Activated gamma-delta T cell (primary cell): Measurements from ENCODE around the gene ACER3.
"Not testable (repeated sequence)": the region's sequence is repeated elsewhere in the genome, so short reads cannot be mapped to it uniquely, and the experiment has no call there.

Experiments used
- DNase-seq: peaks from one replicate; lab custom pipeline; 2025; lab: John Stamatoyannopoulos, UW
- total RNA-seq, 2 donors: gene quantifications; one replicate each; lab custom pipeline; 2026; lab: John Stamatoyannopoulos, UW

ACER3 gene
- 28.0 to 28.9 reads per million in 2 donors for total RNA-seq

- DNase-seq: peak; percentile 71
Measured at GRCh38 chr11:76860539-76861475, at the start of gene ACER3. TSS of gene ACER3 (plus strand) at chr11:76860918. CDS start at chr11:76860977, 59 bp downstream.

- DNase-seq: no peak
Measured at GRCh38 chr11:76811259-76811658, 49.5 kb upstream of the ACER3 start.

- no peak for DNase-seq
Measured at GRCh38 chr11:76814414-76814813, 46.3 kb upstream of the ACER3 start.

GRCh38 chr11:76815678-76816077 is 45.0 kb upstream of the ACER3 start:
- DNase-seq: not testable (repeated sequence)

GRCh38 chr11:76820184-76820566 is 40.5 kb upstream of the ACER3 start:
- DNase-seq: no peak

- not testable (repeated sequence) for DNase-seq
Measured at GRCh38 chr11:76821396-76821795, 39.3 kb upstream of the ACER3 start.

- no peak for DNase-seq
Measured at GRCh38 chr11:76822406-76822805, 38.3 kb upstream of the ACER3 start.

- no peak for DNase-seq
Measured at GRCh38 chr11:76823481-76824028, 37.2 kb upstream of the ACER3 start.

GRCh38 chr11:76824083-76824939 is 36.4 kb upstream of the ACER3 start:
- no peak for DNase-seq

GRCh38 chr11:76824980-76825725 is 35.6 kb upstream of the ACER3 start:
- DNase-seq: no peak

- DNase-seq: no peak
Measured at GRCh38 chr11:76825726-76826396, 34.9 kb upstream of the ACER3 start.

- not testable (repeated sequence) for DNase-seq
Measured at GRCh38 chr11:76826508-76826907, 34.2 kb upstream of the ACER3 start.

GRCh38 chr11:76827005-76827404 is 33.7 kb upstream of the ACER3 start:
- DNase-seq: not testable (repeated sequence)

- no peak for DNase-seq
Measured at GRCh38 chr11:76830639-76831327, 29.9 kb upstream of the ACER3 start.

- DNase-seq: no peak
Measured at GRCh38 chr11:76831686-76832310, 28.9 kb upstream of the ACER3 start.

- DNase-seq: no peak
Measured at GRCh38 chr11:76832361-76832760, 28.4 kb upstream of the ACER3 start.

- no peak for DNase-seq
Measured at GRCh38 chr11:76834151-76834550, 26.6 kb upstream of the ACER3 start.

GRCh38 chr11:76835036-76835435 is 25.7 kb upstream of the ACER3 start:
- no peak for DNase-seq

- DNase-seq: no peak
Measured at GRCh38 chr11:76835928-76836612, 24.6 kb upstream of the ACER3 start.
